HepG2 (cell line): ENCODE results near the gene CRYM. TPM values are rescaled to one million over a fixed set of nuclear protein-coding genes. Genes with fewer than 3 reads are reported as not detected.

Experiments used
- AGO2 ChIP-seq: fragments of 200-400 bp; formaldehyde crosslinking; optimal IDR thresholded peaks from 2 replicates; pipeline ENCODE3; 2017; ENCODE audit warnings: mild to moderate bottlenecking, low read depth, low read length, moderate library complexity
- DMAP1 ChIP-seq: IDR thresholded peaks from 2 replicates; pipeline ENCODE4 v1.6.1; 2016
- MNT ChIP-seq: fragments of 450-650 bp; IDR thresholded peaks from 2 replicates; pipeline ENCODE4 v1.6.1; 2016
- NFRKB ChIP-seq: fragments of 450-650 bp; IDR thresholded peaks from 2 replicates; pipeline ENCODE4 v1.6.1; 2017
- RERE ChIP-seq: IDR thresholded peaks from 2 replicates; pipeline ENCODE4 v1.6.1; 2016; ENCODE audit warnings: low read depth, missing genetic modification reagents, missing compliant biosample characterization
- SAFB2 ChIP-seq: sonication (generic); formaldehyde crosslinking; IDR thresholded peaks from 2 replicates; pipeline ENCODE4 v1.5.1; 2020; ENCODE audit warnings: missing genetic modification reagents, low read depth, mild to moderate bottlenecking, borderline replicate concordance
- TFDP2 ChIP-seq: sonication (generic); formaldehyde crosslinking; IDR thresholded peaks from 2 replicates; pipeline ENCODE4 v1.4.0; 2020; ENCODE audit warnings: missing genetic modification reagents
- TFE3 ChIP-seq: IDR thresholded peaks from 2 replicates; pipeline ENCODE4 v1.6.1; 2016
- ZFP37 ChIP-seq: sonication (generic); formaldehyde crosslinking; IDR thresholded peaks from 2 replicates; pipeline ENCODE4 v1.4.0; 2020; ENCODE audit warnings: missing genetic modification reagents, borderline replicate concordance
- ZKSCAN1 ChIP-seq: fragments of 150-350 bp; IDR thresholded peaks from 2 replicates; pipeline ENCODE4 v1.6.1; 2014; ENCODE audit warnings: low read length
- ZNF430 ChIP-seq: sonication (generic); formaldehyde crosslinking; IDR thresholded peaks from 2 replicates; pipeline ENCODE4 v1.9.0; 2021; ENCODE audit warnings: mild to moderate bottlenecking, missing genetic modification reagents
- ZNF501 ChIP-seq: sonication (generic); formaldehyde crosslinking; IDR thresholded peaks from 2 replicates; pipeline ENCODE4 v1.5.1; 2020; ENCODE audit warnings: mild to moderate bottlenecking, moderate library complexity, missing genetic modification reagents
- ZNF543 ChIP-seq: sonication (generic); formaldehyde crosslinking; IDR thresholded peaks from 2 replicates; pipeline ENCODE4 v1.4.0; 2020; ENCODE audit warnings: mild to moderate bottlenecking, missing genetic modification reagents
- ZNF577 ChIP-seq: sonication (generic); formaldehyde crosslinking; IDR thresholded peaks from 2 replicates; pipeline ENCODE4 v1.4.0; 2020; ENCODE audit warnings: mild to moderate bottlenecking, low read depth, missing genetic modification reagents, borderline replicate concordance
- ZNF710 ChIP-seq: sonication (generic); formaldehyde crosslinking; IDR thresholded peaks from 2 replicates; pipeline ENCODE4 v1.5.0; 2020; ENCODE audit warnings: mild to moderate bottlenecking, missing genetic modification reagents, borderline replicate concordance
- ZSCAN20 ChIP-seq: sonication (generic); formaldehyde crosslinking; IDR thresholded peaks from 2 replicates; pipeline ENCODE4 v1.4.0; 2020; ENCODE audit warnings: missing genetic modification reagents, mild to moderate bottlenecking, borderline replicate concordance
- ZSCAN25 ChIP-seq: sonication (generic); formaldehyde crosslinking; IDR thresholded peaks from 2 replicates; pipeline ENCODE4 v1.8.0; 2022; ENCODE audit warnings: mild to moderate bottlenecking, missing genetic modification reagents
- polyA plus RNA-seq, 8 experiments: library from polyadenylated mRNA; depleted of rRNA in 3 of 8; stranded (reverse) in 7 of 8; unstranded in 1 of 8; fragments of >200 nt; fragmentation: Illumina TruSeq in 4 of 8; extraction: Trizol in 4 of 8; gene quantifications; 2 replicates each; pipeline versions ENCODE4 v1.2.1 to v1.2.3, GENCODE V29; 2011 to 2016; ENCODE audit warnings: low read depth in 4 of 8, missing spikeins in 1 of 8, mixed read lengths in 1 of 8; ENCODE audit not compliant: insufficient read depth in 1 of 8
- total RNA-seq, 5 experiments: library from RNA; depleted of rRNA; stranded (reverse); fragments of >200 nt; fragmentation: Illumina TruSeq; extraction: Trizol; gene quantifications; 2 replicates each; pipeline ENCODE4 v1.2.3, GENCODE V29; 2016; ENCODE audit warnings: low read depth in 1 of 5

The CRYM gene
- total and polyA plus RNA-seq, 2 of the 13 experiments (the other 11 are each of a cell fraction or from before 2014, with no cell fraction given), result 1.9 to 2.2 TPM

- no peak; the same call in 1 of the 2 replicates for TF ChIP-seq ZSCAN20
- peak; percentile 57; the same call in 1 of the 2 replicates for TF ChIP-seq ZSCAN25 (CRISPR knock-in tag)
- TF ChIP-seq ZNF577, result no peak
- TF ChIP-seq DMAP1 (CRISPR knock-in tag), result peak; percentile 86
- TF ChIP-seq ZFP37 (CRISPR knock-in tag), result peak; percentile 6; the same call in 1 of the 2 replicates
- peak; percentile 34; the same call in 1 of the 2 replicates for TF ChIP-seq TFE3
- TF ChIP-seq ZNF543, result no peak
- TF ChIP-seq AGO2, result no peak
- TF ChIP-seq MNT, result peak; percentile 71
- TF ChIP-seq ZNF501 (CRISPR knock-in tag), result peak; percentile 90
- peak; percentile 64; the same call in 1 of the 2 replicates for TF ChIP-seq RERE (CRISPR knock-in tag)
- peak; percentile 76 for TF ChIP-seq TFDP2
- no peak for TF ChIP-seq NFRKB
- 0 out of 2 replicates have a peak, but pooled peaks have one; percentile 21 for TF ChIP-seq SAFB2 (CRISPR knock-in tag)
- no peak; the same call in 1 of the 2 replicates for TF ChIP-seq ZNF430 (CRISPR knock-in tag)
- TF ChIP-seq ZKSCAN1, result no peak
- TF ChIP-seq ZNF710, result peak; percentile 74
These were observed 22.4 kb upstream of the CRYM start (continued) for GRCh38 chr16:21300309-21301167.
